Keratinocyte (primary cell): ENCODE data around the gene ZP4. TPM values are rescaled to one million over a fixed set of nuclear protein-coding genes. Genes with fewer than 3 reads are reported as not detected.
A peak's percentile ranks its signal among the peaks of the same experiment; 100 is the strongest.

Source experiments
- DNase-seq: peaks from one replicate; pipeline ENCODE4 v3.0.0-alpha.2; 2011; ENCODE audit warnings: low read depth, missing footprints, low spot score
- FAIRE-seq: peaks from 2 replicates; lab custom pipeline; 2011; peaks lifted over from hg19 to GRCh38; lab: Jason Lieb, UNC
- H2AFZ ChIP-seq: 2 replicates; pipeline ENCODE4 v1.6.0; 2012; ENCODE audit warnings: low read length, control low read depth, inconsistent platforms; ENCODE audit not compliant: control insufficient read depth
- H3K27ac ChIP-seq: 2 replicates; pipeline ENCODE4 v1.5.1; 2011; ENCODE audit warnings: low read length; ENCODE audit not compliant: control insufficient read depth, insufficient read depth
- H3K27me3 ChIP-seq: 3 replicates; pipeline ENCODE4 v1.6.0; 2011; ENCODE audit warnings: low read length; ENCODE audit not compliant: control insufficient read depth, insufficient read depth; ENCODE audit errors: extremely low read depth
- H3K36me3 ChIP-seq, 2 experiments: 2 replicates in 1 of 2; 3 replicates in 1 of 2; pipeline ENCODE4 v1.5.1; 2011; ENCODE audit warnings: low read length in 2 of 2, mild to moderate bottlenecking in 1 of 2; ENCODE audit not compliant: control insufficient read depth in 2 of 2, insufficient read depth in 2 of 2; ENCODE audit errors: extremely low read depth in 1 of 2
- H3K4me1 ChIP-seq: 3 replicates; pipeline ENCODE4 v1.5.1; 2011; ENCODE audit warnings: low read length; ENCODE audit not compliant: control insufficient read depth, insufficient read depth; ENCODE audit errors: extremely low read depth
- H3K4me2 ChIP-seq: 3 replicates; pipeline ENCODE4 v1.6.0; 2011; ENCODE audit warnings: low read depth, low read length; ENCODE audit not compliant: control insufficient read depth, insufficient read depth; ENCODE audit errors: extremely low read depth
- H3K4me3 ChIP-seq, 3 experiments: fragments of 200-600 bp in 1 of 3; sonication (generic) in 1 of 3; 2 replicates in 2 of 3; 3 replicates in 1 of 3; pipeline ENCODE4 v1.5.1; 2011 to 2016; ENCODE audit warnings: low read length in 3 of 3, mild to moderate bottlenecking in 3 of 3, control low read depth in 2 of 3, inconsistent platforms in 1 of 3, low read depth in 1 of 3, mixed read lengths in 1 of 3, mixed run types in 1 of 3, moderate library complexity in 1 of 3; ENCODE audit not compliant: control insufficient read depth in 2 of 3, insufficient read depth in 2 of 3; ENCODE audit errors: extremely low read depth in 1 of 3
- H3K79me2 ChIP-seq: 2 replicates; pipeline ENCODE4 v1.6.0; 2012; ENCODE audit warnings: low read length; ENCODE audit not compliant: control insufficient read depth, insufficient read depth
- H3K9ac ChIP-seq: 3 replicates; pipeline ENCODE4 v1.6.0; 2011; ENCODE audit warnings: low read length; ENCODE audit not compliant: control insufficient read depth, insufficient read depth; ENCODE audit errors: extremely low read depth
- H3K9me1 ChIP-seq: 3 replicates; pipeline ENCODE4 v1.6.0; 2011; ENCODE audit warnings: low read length; ENCODE audit not compliant: control insufficient read depth, insufficient read depth; ENCODE audit errors: extremely low read depth
- H3K9me3 ChIP-seq: 2 replicates; pipeline ENCODE4 v1.5.1; 2012; ENCODE audit warnings: low read depth, low read length; ENCODE audit not compliant: control insufficient read depth
- H4K20me1 ChIP-seq: 3 replicates; pipeline ENCODE4 v1.6.0; 2011; ENCODE audit warnings: low read length; ENCODE audit not compliant: control insufficient read depth, insufficient read depth; ENCODE audit errors: extremely low read depth
- EZH2 ChIP-seq: IDR thresholded peaks from one replicate; pipeline ENCODE4 v1.6.1; 2012; ENCODE audit warnings: inconsistent platforms, mild to moderate bottlenecking, low read length, moderate library complexity
- dilution Hi-C: fragments of 300-500 bp; cut with MboI; formaldehyde crosslinking; loops from one replicate; pipeline ENCODE4 v1.7.0; 2020; ENCODE audit warnings: low sequenced_read_pairs; ENCODE audit not compliant: extremely low pct_ligation_motif_present
- polyA plus RNA-seq, 5 experiments: library from polyadenylated mRNA; depleted of rRNA in 3 of 5; stranded (reverse) in 3 of 5; stranded (forward) in 1 of 5; unstranded in 1 of 5; fragments of >200 nt; gene quantifications; 1 replicate in 1 of 5; 2 replicates in 3 of 5; 3 replicates in 1 of 5; pipeline versions ENCODE4 v1.2.1 to v1.2.3, GENCODE V29; 2011 to 2012; ENCODE audit warnings: missing spikeins in 2 of 5, low read depth in 1 of 5, low replicate concordance in 1 of 5
- TF ChIP-seq, protein P1 (sequence below), 3 experiments: IDR thresholded peaks in 1 of 3; conservative IDR thresholded peaks in 1 of 3; optimal IDR thresholded peaks in 1 of 3; 2 replicates in 2 of 3; 3 replicates in 1 of 3; pipeline versions ENCODE3 to v1.5.1; 2011; ENCODE audit warnings: low read length in 3 of 3, mild to moderate bottlenecking in 3 of 3, moderate library complexity in 2 of 3, control low read depth in 1 of 3, inconsistent platforms in 1 of 3; ENCODE audit not compliant: insufficient read depth in 2 of 3; ENCODE audit errors: extremely low read depth in 1 of 3

The ZP4 gene
- polyA plus RNA-seq, 1 donor (not counting 4 experiments of a cell fraction or from before 2014, with no cell fraction given): 0.31 TPM

DNA sequence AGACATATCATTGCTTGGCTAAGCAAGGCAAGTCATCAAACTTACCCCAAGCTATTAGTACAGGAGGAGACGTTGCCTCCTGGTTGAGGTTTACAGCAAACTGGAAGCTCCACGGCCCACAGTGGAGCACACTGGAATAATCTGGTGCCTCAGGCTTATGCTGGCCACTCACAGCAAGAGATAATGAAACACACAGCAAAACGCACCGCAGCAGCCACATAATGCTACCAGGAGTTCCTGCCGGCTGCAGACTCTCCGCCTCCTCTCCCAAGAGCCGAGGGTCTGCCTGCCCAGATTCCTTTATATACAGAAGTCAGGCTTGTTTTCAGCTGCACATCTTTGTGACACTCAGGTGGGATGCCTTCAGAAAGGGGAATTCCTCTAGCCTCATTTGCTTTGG lies 306 bp downstream of the ZP4 start:
- Histone ChIP-seq H3K36me3 (no peaks in the 10 kb centered on the region), H3K9me1 (no peaks in the 10 kb centered on the region), H3K4me2 (no peak overlapping the region), H3K9me3 (no peaks in the 10 kb centered on the region), H3K4me3 (no peak overlapping the region), H4K20me1 (no peaks in the 10 kb centered on the region), H3K79me2 (no peaks in the 10 kb centered on the region), H3K27ac (no peak overlapping the region), H3K9ac (no peak overlapping the region), H3K27me3 (no peaks in the 10 kb centered on the region), H3K4me1 (peaks cover 16% of the 10 kb centered on the region), H2AFZ (no peak overlapping the region)
- FAIRE-seq: no peak
- no peak for TF ChIP-seq EZH2
- TF ChIP-seq, protein P1, sequence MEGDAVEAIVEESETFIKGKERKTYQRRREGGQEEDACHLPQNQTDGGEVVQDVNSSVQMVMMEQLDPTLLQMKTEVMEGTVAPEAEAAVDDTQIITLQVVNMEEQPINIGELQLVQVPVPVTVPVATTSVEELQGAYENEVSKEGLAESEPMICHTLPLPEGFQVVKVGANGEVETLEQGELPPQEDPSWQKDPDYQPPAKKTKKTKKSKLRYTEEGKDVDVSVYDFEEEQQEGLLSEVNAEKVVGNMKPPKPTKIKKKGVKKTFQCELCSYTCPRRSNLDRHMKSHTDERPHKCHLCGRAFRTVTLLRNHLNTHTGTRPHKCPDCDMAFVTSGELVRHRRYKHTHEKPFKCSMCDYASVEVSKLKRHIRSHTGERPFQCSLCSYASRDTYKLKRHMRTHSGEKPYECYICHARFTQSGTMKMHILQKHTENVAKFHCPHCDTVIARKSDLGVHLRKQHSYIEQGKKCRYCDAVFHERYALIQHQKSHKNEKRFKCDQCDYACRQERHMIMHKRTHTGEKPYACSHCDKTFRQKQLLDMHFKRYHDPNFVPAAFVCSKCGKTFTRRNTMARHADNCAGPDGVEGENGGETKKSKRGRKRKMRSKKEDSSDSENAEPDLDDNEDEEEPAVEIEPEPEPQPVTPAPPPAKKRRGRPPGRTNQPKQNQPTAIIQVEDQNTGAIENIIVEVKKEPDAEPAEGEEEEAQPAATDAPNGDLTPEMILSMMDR (optimal IDR thresholded peaks at IDR 0.05 in 1 of 3, IDR thresholded peaks at IDR 0.05 in 1 of 3, conservative IDR thresholded peaks at IDR 0.05 in 1 of 3; ENCODE audit: extremely low read depth in 1 of 3, insufficient read depth in 2 of 3, low read length in 3 of 3): no peak
- no peak for DNase-seq
- dilution Hi-C loops: no loop called here

DNA sequence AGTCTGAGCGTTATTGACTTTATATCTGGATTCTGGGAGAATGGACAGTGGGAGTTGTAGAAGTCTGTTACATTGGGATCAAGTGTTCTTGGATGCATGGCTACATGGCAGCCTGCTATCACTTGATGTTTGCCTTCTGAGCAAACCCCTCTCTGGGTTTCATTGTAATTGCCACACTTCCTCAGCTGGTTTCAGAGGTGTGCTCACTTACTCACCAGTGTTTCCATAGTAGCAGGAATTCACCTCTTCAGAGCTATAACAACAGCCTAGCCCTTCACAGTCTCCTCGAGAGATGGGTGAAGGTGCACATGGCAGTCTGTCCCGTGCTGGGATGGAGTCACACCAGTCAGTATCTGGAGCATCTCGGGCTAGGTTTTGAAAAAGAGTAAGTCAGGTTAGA lies 2.6 kb downstream of the ZP4 start:
- Histone ChIP-seq H3K4me3 (no peak overlapping the region), H3K4me2 (no peak overlapping the region), H3K4me1 (peaks cover 26% of the 10 kb centered on the region), H3K27ac (peak overlapping the region; percentile 23), H3K27me3 (no peaks in the 10 kb centered on the region), H4K20me1 (no peaks in the 10 kb centered on the region), H3K79me2 (no peaks in the 10 kb centered on the region), H3K36me3 (no peaks in the 10 kb centered on the region), H3K9me3 (no peaks in the 10 kb centered on the region), H2AFZ (no peak overlapping the region), H3K9ac (no peak overlapping the region), H3K9me1 (no peaks in the 10 kb centered on the region)
- TF ChIP-seq EZH2: no peak
- dilution Hi-C loops: no loop called here
- FAIRE-seq (no peak), DNase-seq (no peak)

DNA sequence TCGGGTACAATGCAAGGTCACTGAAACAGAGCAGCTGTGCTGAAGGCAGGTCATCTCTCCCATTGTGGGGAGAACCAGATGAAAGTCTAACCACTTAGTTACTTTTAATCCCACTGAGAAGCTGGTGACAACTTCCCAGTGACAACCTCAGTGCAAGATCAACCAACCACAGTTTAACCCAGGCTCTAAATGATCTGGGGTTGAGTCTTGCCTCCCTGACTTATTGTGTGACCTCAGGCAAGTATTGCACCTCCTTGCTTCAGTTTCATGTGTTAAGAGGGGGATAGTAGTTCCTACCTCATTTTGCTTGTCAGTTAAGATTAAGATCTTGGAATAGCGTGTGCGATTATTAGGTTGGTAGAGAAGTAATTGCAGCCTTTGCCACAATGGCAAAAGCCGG lies 3.2 kb downstream of the ZP4 start:
- Histone ChIP-seq H3K4me2 (no peak overlapping the region), H3K27me3 (no peaks in the 10 kb centered on the region), H3K9me3 (no peaks in the 10 kb centered on the region), H3K9me1 (no peaks in the 10 kb centered on the region), H3K79me2 (no peaks in the 10 kb centered on the region), H4K20me1 (no peaks in the 10 kb centered on the region), H3K4me3 (no peak overlapping the region), H3K27ac (no peak overlapping the region), H3K9ac (no peak overlapping the region), H3K4me1 (peaks cover 23% of the 10 kb centered on the region), H3K36me3 (no peaks in the 10 kb centered on the region), H2AFZ (no peak overlapping the region)
- no peak for TF ChIP-seq EZH2
- TF ChIP-seq, protein P1 (optimal IDR thresholded peaks at IDR 0.05 in 1 of 3, IDR thresholded peaks at IDR 0.05 in 1 of 3, conservative IDR thresholded peaks at IDR 0.05 in 1 of 3; ENCODE audit: extremely low read depth in 1 of 3, insufficient read depth in 2 of 3, low read length in 3 of 3): no peak
- FAIRE-seq: no peak
- DNase-seq: no peak
- dilution Hi-C loops: no loop called here
